ENCODE data around the gene MAP2.
"Not testable (repeated sequence)": the region's sequence is repeated elsewhere in the genome, so short reads cannot be mapped to it uniquely, and the experiment has no call there.

MAP2 gene

GRCh38 chr2:209474960-209475359 is 51.1 kb downstream of the MAP2 start:
- DNase-seq: no peak

DNA sequence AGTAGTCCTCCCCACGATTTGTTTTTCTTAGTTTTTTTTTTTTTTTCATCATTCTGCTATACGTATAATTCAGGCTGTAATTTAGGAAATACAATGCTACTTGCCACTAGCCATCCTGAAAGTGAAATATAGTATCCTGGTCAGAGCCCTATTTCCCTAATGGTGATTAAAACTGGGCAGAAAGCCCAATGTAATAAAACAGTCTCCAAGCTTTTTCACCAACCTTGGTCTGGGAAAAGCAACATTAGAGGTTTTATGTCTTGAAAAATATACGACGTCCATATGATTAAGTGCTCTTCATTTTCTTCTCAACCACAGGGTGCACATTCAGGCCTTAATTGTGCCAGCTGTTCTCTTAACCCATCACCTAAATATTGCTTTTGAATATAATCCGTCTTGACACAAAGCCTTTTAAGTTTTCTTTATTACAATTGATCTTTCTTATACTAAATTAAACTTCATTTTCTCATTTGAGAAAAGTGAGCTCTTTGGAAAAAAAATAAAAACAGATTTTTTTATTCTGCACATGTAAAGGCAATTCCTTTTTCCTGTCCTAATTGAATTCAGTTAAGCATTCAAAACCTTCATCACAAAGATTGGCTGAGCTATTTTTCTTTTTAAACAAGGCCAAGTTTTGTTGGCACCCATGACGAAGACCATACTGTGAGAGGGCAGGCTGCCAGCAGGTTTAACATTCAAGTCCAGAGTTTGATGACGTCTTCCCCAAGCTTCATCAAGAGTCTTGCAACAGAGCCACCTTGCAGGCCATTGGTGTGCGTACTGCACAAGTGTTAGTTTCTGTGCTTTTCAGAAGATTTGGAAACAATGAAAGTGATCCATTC is 52.7 kb downstream of the MAP2 start:
- DNase-seq: peak in 36 of 51 donors; percentile 3 to 80 (median 52)

DNA sequence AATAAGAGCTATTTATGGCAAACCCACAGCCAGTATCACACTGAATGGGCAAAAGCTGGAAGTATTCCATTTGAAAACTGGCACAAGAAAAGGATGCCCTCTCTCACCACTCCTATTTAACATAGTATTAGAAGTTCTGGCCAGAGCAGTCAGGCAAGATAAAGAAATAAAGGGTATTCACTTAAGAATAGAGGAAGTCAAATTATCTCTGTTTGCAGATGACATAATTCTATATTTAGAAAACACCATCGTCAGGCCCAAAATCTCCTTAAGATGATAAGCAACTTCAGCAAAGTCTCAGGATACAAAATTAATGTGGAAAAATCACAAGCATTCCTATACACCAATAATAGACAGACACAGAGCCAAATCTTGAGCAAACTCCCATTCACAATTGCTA is 68.4 kb downstream of the MAP2 start:
- DNase-seq: not testable (repeated sequence)

DNA sequence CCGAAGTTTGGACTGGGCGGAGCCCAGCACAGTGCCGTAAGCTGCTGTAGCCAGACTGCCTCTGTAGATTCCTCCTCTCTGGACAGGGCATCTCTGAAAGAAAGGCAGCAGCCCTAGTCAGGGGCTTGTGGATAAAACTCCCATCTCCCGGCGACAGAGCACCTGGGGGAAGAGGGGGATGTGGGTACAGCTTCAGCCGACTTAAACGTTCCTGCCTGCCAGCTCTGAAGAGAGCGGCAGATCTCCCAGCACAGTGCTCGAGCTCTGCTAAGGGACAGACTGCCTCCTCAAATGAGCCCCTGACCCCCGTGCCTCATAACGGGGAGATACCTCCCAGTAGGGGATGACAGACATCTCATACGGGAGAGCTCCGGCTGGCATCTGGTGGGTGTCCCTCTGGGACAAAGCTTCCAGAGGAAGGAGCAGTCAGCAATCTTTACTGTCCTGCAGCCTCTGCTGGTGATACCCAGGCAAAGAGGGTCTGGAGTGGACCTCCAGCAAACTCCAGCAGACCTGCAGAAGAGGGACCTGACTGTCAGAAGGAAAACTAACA is 71.3 kb downstream of the MAP2 start:
- not testable (repeated sequence) for DNase-seq

DNA sequence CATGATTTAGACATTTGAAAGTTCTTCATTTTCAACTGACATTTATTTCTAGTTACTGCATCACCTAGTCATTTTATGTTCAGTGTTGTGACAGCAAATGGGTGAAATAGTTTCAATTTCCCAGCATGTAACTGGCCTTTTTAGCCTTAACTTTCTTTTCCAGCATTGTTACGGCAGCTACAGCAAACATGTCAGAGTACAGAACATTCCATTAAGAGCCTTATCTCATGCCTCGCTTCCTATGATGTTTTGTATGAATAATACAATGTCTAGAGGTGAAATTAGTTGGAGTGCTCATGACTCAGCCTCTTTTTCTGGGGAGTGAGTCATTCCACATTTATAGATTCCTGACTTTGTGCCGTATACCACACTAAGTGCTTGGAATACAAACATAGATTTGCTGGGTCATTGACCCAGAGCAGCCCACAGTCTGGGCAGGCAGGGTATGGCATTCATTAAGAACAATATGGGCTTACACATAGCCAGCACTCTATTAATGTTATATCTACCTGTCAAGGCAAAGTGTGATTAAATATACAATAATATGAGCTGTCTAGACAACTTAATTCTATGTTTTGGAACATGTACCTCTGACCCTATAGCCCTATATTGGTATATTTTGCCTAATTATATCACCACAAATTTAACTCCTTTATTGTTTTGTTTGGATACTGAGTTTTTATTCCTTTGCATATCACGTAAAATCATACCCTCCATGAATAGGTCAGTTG is 72.2 kb downstream of the MAP2 start:
- DNase-seq: peak in 3 of 51 donors; percentile 4 to 40 (median 10)

DNA sequence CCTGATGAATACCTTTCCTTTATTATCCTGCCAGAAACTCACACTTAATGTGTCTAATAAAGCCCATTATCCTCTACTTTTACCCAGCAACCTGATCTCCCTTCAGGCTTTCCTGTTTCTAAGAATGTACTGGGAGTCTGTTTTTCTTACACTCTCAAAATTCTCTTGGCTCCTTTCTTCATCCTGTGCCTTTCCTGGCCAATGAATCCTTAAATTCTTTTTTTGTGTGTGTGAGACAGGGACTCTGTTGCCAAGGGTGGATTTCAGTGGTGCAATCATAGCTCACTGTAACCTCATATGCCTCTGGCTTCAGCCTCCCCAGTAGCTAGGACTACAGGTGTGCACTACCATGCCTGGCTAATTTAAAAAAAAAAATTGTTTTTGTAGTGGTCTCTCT is 72.7 kb downstream of the MAP2 start:
- no peak for DNase-seq

DNA sequence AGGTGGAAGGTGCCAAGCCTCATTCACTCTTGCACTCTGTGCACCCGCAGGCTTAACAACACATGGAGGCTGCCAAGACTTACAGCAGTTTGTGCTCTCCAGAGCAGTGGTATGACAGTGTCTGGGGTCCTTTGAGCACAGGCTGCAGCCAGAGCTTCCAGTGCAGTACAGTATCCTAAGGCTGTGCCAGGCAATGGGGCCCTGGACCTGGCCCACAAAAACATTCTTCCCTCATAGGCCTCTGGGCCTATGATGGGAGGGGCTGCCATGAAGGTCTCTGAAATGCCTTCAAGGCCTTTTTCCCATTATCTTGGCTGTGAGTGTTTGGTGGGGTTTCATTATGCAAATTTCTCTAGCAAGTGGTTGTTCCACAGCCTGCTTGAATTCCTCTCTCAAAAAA is 74.8 kb downstream of the MAP2 start:
- no peak for DNase-seq

DNA sequence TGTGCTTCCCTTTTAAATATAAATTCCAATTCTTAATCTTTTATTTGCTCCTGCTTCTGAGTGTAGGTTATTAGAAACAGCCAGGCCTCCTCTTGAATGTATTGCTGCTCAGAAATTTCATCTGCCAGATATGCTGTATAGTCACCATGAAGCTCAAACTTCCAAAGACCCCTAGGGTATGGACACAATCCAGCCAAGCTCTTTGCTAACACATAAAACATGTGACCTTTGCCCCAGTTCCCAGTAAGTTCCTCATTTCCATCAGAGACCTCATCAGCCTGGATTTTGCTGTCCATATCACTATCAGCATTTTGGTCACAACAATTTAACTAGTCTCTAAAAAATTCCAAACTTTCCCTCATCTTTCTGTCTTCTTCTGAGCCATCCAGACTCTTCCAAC is 75.2 kb downstream of the MAP2 start:
- DNase-seq: no peak

- no peak for DNase-seq
Observed at GRCh38 chr2:209501579-209501978, 77.7 kb downstream of the MAP2 start.

GRCh38 chr2:209505410-209505809 is 81.6 kb downstream of the MAP2 start:
- no peak for DNase-seq

- DNase-seq: no peak
Observed at GRCh38 chr2:209508255-209508654, 84.4 kb downstream of the MAP2 start.

- no peak for DNase-seq
Observed at GRCh38 chr2:209511637-209512036, 87.8 kb downstream of the MAP2 start.

GRCh38 chr2:209512971-209513370 is 89.1 kb downstream of the MAP2 start:
- no peak for DNase-seq

DNA sequence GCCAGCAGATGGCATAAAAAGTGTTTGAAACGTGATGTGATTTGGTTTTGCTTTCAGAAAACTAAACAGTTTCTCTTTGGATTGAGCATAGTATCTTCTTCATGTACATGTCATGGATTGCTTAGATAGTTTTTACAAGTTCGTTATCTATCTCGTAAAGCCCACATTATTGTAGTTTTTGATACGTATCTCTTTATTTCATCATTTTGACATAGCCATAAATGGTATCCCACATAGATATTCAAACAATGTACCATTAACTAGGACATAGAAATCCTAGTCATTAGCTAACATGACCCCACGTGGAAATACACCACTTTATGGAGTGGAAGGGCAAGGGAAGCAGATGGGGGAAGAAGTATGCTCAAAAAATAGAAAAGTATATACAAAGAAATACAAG is 93.6 kb downstream of the MAP2 start:
- DNase-seq: no peak

DNA sequence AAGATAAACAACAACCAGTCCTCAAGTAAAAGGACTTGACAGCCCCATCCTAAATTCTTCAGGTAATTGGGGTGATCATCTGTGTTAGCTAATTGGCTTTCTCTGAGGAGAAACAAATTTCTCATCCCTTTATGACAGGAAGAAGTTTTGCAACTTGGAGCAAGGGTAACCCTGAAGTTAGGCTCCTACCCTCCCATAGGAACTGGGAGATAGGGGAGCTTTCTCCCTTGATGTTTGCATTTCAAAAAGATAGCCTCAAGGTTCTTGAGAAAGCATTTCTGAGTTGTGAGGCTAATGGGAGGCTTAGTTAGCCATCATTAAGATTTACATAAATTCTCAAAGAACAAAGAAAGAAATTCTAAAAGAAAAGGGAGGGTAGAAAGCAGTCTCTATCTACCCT is 95.4 kb downstream of the MAP2 start:
- no peak for DNase-seq

DNA sequence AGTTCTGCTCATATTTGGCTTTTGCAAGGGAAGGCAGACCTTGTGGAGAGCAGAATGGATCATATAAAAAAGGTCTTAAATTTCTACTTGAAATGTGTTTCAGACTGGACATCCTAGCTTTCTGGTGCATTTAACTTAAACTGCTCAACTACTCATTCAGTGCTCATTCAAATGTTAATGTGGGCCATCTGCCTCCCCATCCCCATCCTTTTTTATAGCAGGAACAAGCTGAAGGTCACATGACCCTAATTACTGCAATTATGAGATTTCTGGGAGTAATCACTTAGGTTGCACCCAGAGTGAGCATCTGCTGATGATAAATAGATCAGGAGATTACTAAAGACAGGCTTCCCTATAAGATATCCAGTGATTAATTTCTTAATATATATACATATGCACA is 96.1 kb downstream of the MAP2 start:
- DNase-seq: no peak

GRCh38 chr2:209523041-209523740 is 99.3 kb downstream of the MAP2 start:
- no peak for DNase-seq

GRCh38 chr2:209523867-209524266 is 100.0 kb downstream of the MAP2 start:
- DNase-seq: no peak

GRCh38 chr2:209525331-209525730 is 101.5 kb downstream of the MAP2 start:
- no peak for DNase-seq

- DNase-seq: no peak
Observed at GRCh38 chr2:209525834-209526281, 102.0 kb downstream of the MAP2 start.

DNA sequence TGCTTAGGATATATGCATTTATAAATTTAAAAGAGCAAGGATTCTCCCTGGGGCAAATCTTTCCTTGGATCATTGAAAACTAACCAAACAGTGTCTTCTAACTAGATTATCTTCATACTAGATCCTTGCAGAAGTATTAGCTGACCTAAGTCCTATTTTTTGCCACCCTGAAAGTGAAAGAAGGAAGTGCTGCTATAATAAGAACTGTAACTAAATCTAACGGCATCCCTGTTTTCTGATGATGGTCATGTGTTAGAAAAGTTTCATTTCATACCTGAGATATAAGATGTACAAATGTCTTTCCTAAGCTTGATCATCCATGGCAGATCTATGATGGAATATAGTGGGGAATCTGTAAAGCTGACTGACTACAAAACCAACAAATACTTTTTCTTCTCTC is 102.7 kb downstream of the MAP2 start:
- no peak for DNase-seq

DNA sequence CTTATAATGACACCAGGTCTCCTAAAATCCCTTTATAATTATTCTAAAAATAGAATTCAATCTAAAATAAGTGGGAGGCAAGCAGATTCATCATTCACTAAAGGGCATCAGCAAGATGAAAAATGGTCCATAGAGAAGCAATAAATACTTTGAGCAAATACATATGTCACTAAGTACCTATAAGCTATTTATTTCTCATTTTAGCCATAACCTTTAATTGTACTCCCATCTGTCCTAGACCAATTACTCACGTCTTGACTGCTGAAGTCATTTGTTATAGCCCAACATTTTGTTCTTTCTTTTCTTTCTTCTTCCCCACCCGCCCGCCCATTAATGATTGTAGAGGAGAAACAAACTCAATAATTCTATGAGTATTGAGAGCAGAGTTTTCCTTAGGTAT is 105.7 kb downstream of the MAP2 start:
- DNase-seq: no peak

Measured in hypothalamus (tissue), 51 donors.